ENCODE results near the gene CD247.

DNA sequence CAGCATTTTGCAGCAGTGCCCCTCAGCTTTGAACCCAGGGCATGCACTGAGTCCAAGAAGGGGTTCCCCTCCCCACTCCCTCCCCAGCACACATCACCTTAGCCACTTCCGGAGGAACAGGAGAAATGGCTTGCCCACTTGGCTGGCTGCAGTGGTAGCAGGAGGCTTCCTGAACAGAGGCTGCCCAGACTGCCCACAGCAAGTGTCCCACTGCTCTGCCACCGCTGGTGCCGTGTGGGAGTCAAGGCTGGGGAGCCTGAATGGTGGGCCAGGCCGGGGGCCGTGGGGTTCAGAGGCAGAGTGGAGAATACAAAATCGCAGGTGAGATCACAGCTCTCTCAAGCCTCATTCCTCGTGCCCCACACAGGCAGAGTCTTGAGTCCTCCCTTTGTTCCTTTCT lies 34.5 kb downstream of the CD247 start:
- TF ChIP-seq ARNTL (CRISPR knock-in tag; IDR thresholded peaks at IDR 0.05; ENCODE audit: borderline replicate concordance, low read depth), result no peak
- no peak for TF ChIP-seq GLIS3 (CRISPR knock-in tag; IDR thresholded peaks at IDR 0.05)
- TF ChIP-seq TCF4 (CRISPR knock-in tag; IDR thresholded peaks at IDR 0.05; ENCODE audit: borderline replicate concordance), result no peak
- TF ChIP-seq ZC3H10 (CRISPR knock-in tag; IDR thresholded peaks at IDR 0.05), result no peak
- no peak for TF ChIP-seq SNAI2 (CRISPR knock-in tag; IDR thresholded peaks at IDR 0.05)
- no peak for TF ChIP-seq ZNF8 (CRISPR knock-in tag; IDR thresholded peaks at IDR 0.05)
- TF ChIP-seq, protein P1, sequence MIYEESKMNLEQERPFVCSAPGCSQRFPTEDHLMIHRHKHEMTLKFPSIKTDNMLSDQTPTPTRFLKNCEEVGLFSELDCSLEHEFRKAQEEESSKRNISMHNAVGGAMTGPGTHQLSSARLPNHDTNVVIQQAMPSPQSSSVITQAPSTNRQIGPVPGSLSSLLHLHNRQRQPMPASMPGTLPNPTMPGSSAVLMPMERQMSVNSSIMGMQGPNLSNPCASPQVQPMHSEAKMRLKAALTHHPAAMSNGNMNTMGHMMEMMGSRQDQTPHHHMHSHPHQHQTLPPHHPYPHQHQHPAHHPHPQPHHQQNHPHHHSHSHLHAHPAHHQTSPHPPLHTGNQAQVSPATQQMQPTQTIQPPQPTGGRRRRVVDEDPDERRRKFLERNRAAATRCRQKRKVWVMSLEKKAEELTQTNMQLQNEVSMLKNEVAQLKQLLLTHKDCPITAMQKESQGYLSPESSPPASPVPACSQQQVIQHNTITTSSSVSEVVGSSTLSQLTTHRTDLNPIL (CRISPR knock-in tag; IDR thresholded peaks at IDR 0.05; ENCODE audit: low read depth), result no peak
- TF ChIP-seq, protein P2, sequence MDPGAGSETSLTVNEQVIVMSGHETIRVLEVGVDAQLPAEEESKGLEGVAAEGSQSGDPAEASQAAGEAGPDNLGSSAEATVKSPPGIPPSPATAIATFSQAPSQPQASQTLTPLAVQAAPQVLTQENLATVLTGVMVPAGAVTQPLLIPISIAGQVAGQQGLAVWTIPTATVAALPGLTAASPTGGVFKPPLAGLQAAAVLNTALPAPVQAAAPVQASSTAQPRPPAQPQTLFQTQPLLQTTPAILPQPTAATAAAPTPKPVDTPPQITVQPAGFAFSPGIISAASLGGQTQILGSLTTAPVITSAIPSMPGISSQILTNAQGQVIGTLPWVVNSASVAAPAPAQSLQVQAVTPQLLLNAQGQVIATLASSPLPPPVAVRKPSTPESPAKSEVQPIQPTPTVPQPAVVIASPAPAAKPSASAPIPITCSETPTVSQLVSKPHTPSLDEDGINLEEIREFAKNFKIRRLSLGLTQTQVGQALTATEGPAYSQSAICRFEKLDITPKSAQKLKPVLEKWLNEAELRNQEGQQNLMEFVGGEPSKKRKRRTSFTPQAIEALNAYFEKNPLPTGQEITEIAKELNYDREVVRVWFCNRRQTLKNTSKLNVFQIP (CRISPR knock-in tag; IDR thresholded peaks at IDR 0.05; ENCODE audit: borderline replicate concordance, low read depth), result no peak
- TF ChIP-seq, protein P3, sequence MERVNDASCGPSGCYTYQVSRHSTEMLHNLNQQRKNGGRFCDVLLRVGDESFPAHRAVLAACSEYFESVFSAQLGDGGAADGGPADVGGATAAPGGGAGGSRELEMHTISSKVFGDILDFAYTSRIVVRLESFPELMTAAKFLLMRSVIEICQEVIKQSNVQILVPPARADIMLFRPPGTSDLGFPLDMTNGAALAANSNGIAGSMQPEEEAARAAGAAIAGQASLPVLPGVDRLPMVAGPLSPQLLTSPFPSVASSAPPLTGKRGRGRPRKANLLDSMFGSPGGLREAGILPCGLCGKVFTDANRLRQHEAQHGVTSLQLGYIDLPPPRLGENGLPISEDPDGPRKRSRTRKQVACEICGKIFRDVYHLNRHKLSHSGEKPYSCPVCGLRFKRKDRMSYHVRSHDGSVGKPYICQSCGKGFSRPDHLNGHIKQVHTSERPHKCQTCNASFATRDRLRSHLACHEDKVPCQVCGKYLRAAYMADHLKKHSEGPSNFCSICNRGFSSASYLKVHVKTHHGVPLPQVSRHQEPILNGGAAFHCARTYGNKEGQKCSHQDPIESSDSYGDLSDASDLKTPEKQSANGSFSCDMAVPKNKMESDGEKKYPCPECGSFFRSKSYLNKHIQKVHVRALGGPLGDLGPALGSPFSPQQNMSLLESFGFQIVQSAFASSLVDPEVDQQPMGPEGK (CRISPR knock-in tag; IDR thresholded peaks at IDR 0.05; ENCODE audit: borderline replicate concordance), result no peak
- TF ChIP-seq, protein P4, sequence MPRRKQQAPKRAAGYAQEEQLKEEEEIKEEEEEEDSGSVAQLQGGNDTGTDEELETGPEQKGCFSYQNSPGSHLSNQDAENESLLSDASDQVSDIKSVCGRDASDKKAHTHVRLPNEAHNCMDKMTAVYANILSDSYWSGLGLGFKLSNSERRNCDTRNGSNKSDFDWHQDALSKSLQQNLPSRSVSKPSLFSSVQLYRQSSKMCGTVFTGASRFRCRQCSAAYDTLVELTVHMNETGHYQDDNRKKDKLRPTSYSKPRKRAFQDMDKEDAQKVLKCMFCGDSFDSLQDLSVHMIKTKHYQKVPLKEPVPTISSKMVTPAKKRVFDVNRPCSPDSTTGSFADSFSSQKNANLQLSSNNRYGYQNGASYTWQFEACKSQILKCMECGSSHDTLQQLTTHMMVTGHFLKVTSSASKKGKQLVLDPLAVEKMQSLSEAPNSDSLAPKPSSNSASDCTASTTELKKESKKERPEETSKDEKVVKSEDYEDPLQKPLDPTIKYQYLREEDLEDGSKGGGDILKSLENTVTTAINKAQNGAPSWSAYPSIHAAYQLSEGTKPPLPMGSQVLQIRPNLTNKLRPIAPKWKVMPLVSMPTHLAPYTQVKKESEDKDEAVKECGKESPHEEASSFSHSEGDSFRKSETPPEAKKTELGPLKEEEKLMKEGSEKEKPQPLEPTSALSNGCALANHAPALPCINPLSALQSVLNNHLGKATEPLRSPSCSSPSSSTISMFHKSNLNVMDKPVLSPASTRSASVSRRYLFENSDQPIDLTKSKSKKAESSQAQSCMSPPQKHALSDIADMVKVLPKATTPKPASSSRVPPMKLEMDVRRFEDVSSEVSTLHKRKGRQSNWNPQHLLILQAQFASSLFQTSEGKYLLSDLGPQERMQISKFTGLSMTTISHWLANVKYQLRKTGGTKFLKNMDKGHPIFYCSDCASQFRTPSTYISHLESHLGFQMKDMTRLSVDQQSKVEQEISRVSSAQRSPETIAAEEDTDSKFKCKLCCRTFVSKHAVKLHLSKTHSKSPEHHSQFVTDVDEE (CRISPR knock-in tag; IDR thresholded peaks at IDR 0.05), result no peak
- TF ChIP-seq ZNF70 (CRISPR knock-in tag; IDR thresholded peaks at IDR 0.05), result no peak
